Activated T-cell treated with anti-CD3 and anti-CD28 coated beads, Interleukin-2, amount 50 U/mL, for 72 hours (primary cell): ENCODE data around the gene FRMD5. TPM values are rescaled to one million over a fixed set of nuclear protein-coding genes. Genes with fewer than 3 reads are reported as not detected.

Experiments
- ATAC-seq, 2 donors: fragments of 150-1000 bp; cut with Tn5 transposase; replicated peaks in 1 of 2; 2 replicates each; pipeline ENCODE4 v1.10.0; 2021; ENCODE audit warnings: moderate library complexity in 2 of 2, mild to moderate bottlenecking in 1 of 2
- DNase-seq, 2 donors: peaks; one replicate each; pipeline ENCODE4 v3.0.0; 2021 to 2022; ENCODE audit warnings: mixed read lengths in 1 of 2
- H3K27ac Mint-ChIP-seq: one replicate; pipeline ENCODE4 v1.8.0; 2022; ENCODE audit warnings: mild to moderate bottlenecking, moderate library complexity, mixed read lengths
- H3K27me3 Mint-ChIP-seq: one replicate; pipeline ENCODE4 v1.8.0; 2022; ENCODE audit warnings: low read depth, mixed read lengths
- H3K36me3 Mint-ChIP-seq, 2 donors: one replicate each; pipeline ENCODE4 v1.8.0; 2022; ENCODE audit warnings: mixed read lengths in 2 of 2, mild to moderate bottlenecking in 1 of 2; ENCODE audit not compliant: insufficient read depth in 2 of 2
- H3K4me1 Mint-ChIP-seq: one replicate; pipeline ENCODE4 v1.8.0; 2022; ENCODE audit warnings: low read depth, mixed read lengths
- H3K4me3 Mint-ChIP-seq, 2 donors: one replicate each; pipeline ENCODE4 v1.8.0; 2022; ENCODE audit warnings: mild to moderate bottlenecking in 2 of 2, mixed read lengths in 2 of 2, moderate library complexity in 2 of 2
- H3K9me3 Mint-ChIP-seq, 2 donors: one replicate each; pipeline ENCODE4 v1.8.0; 2022; ENCODE audit warnings: mixed read lengths in 2 of 2
- total RNA-seq, 2 donors: library from RNA; stranded (reverse); gene quantifications; one replicate each; pipeline ENCODE4 v1.2.3, GENCODE V29; 2022

Gene FRMD5
- total RNA-seq, 2 donors from 2014 or later, result 0.60 to 0.77 TPM

DNA sequence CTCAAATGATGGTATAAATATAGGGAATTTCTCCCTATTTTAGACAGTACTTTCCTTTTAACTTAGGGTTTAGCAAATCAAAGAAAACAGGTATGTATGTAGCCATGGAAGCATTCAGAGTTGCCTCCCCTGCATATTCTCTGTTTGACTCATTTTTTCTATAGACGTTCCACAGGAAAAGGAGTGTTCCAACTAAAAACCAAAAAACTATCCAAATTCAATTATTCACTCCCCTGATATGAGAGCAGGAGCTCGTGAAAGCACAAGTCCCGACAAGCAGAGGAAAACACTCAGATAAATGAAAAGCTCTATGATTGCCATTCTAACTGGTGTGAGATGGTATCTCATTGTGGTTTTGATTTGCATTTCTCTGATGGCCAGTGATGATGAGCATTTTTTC is 119.5 kb downstream of the FRMD5 start:
- Mint-ChIP-seq H3K4me1 (no peaks in the 10 kb centered on the region), H3K27me3 (peaks cover 38% of the 10 kb centered on the region), H3K36me3 (peaks cover 0 to 2% of the 10 kb centered on the region in 2 donors), H3K27ac (no peak overlapping the region), H3K4me3 (no peak overlapping the region), H3K9me3 (no peaks in the 10 kb centered on the region)
- DNase-seq (no peak), ATAC-seq (no peak)

DNA sequence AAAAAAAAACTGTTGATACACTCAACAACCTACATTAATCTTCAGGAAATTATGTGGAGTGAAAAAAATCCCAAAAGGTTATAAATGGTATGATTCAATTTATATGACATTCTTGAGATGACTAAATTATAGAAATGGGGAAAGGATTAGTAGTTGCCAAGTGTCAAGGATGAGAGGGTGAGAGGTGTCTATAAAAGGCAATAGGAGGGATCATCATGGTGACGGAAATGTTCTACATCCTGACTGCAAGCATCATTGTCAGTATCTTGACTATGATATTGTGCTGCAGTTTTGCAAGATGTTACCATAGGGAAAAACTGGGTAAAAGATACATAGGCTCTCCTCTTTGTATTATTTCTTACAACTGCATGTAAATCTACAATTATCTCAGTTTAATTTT is 125.6 kb downstream of the FRMD5 start:
- Mint-ChIP-seq H3K27me3 (peaks cover 23% of the 10 kb centered on the region), H3K4me3 (no peak overlapping the region)
- ATAC-seq, result no peak

DNA sequence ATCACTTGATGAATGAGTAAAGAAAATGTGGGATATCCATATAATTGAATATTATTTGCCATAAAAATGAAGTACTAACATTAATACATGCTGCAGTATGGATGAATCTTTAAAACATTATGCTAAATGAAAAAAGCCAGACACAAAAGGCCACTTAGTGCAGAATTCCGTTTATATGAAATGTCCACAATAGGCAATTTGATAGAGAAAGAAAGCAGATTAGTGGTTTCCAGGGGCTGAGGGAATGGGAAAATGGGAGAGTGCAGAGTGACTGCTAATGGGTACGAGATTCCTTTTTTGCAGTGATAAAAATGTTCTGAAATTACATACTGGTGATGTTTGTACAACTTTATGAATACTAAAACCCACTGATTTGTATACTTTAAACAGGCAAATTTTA is 126.7 kb downstream of the FRMD5 start:
- Mint-ChIP-seq H3K27me3 (peaks cover 23% of the 10 kb centered on the region), H3K27ac (no peak overlapping the region), H3K36me3 (no peaks in the 10 kb centered on the region), H3K9me3 (no peaks in the 10 kb centered on the region), H3K4me3 (no peak overlapping the region), H3K4me1 (peaks cover 9% of the 10 kb centered on the region)
- no peak for DNase-seq
- no peak for ATAC-seq

More for the DNA sequence above, 125.6 kb downstream of the FRMD5 start:
- Mint-ChIP-seq H3K27ac (no peak overlapping the region), H3K36me3 (no peaks in the 10 kb centered on the region), H3K9me3 (no peaks in the 10 kb centered on the region), H3K4me1 (peaks cover 9% of the 10 kb centered on the region)
- DNase-seq, result no peak

DNA sequence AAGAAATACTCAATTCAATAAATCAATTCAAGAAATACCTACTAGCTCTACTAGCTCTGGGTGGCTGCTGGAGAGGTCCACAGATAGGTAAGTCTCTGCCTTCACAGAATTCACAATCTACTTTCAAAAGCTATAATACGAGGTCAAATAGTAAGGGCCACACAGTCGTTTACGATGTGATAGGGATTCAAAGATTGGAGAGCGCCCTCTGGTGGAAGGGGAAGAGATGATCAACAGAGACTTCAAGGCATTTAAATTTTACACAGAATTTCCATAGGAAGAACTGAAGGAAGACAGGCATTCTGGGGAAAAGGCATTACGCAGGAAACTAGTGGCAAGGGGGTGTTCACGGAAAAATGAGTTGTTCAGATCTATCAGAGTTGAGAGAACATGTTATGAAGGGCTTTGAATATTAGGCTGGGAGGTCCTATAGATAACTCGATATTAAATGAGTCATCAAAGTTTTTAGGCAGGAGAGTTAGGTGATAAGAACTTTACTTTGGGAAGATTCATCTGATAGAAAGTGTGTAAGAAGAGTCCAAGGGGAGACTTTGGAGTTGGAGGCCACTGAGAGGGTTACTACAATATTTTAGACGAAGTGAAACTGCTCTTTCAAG is 128.8 kb downstream of the FRMD5 start:
- peak in 1 of 2 donors; percentile 55 for ATAC-seq
- Mint-ChIP-seq H3K4me3 (no peak overlapping the region), H3K27ac (no peak overlapping the region), H3K27me3 (peaks cover 22% of the 10 kb centered on the region), H3K4me1 (peaks cover 9% of the 10 kb centered on the region), H3K9me3 (no peaks in the 10 kb centered on the region), H3K36me3 (no peaks in the 10 kb centered on the region)
- peak; percentile 62 to 75 for DNase-seq

DNA sequence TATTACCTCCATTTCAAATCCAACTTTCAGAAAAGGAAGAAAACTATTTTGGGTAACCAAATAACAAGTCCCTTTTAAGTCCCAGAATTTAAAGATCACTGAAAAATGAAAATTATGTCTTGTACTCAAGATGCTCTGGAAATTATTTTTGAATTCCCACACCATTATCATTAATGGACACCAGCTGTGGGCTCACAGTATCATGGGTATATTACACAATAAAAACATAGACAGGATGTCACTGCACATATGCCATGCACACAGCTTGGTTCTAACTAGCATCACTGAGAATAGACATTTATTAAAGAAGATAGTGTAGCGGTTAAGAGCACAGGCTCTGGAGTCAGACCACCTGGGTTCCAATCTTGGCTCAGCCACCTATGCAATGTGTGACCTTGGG is 130.4 kb downstream of the FRMD5 start:
- no peaks in the 10 kb centered on the region for H3K36me3 Mint-ChIP-seq
- ATAC-seq, result no peak

DNA sequence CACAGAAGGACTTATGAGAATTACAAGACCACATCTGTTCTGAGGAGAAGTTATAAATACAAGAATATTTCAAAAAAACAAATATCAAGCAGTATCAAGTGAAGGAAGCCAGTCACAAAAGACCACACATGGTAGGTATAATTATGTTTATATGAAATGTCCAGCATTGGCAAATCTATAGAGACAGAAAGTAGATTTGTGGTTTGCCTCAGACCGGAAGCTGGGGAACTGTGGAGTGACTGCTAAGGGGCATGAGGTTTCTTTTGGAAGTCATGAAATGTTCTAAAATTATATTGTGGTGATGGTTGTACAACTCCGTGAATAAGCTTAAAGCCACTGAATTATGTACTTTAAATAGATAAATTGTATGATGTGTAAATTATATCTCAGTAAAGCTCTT is 136.9 kb downstream of the FRMD5 start:
- Mint-ChIP-seq H3K4me3 (no peak overlapping the region), H3K9me3 (no peaks in the 10 kb centered on the region)

More for the DNA sequence above, 130.4 kb downstream of the FRMD5 start:
- Mint-ChIP-seq H3K27me3 (peaks cover 15% of the 10 kb centered on the region), H3K27ac (no peak overlapping the region), H3K4me1 (peaks cover 9% of the 10 kb centered on the region), H3K4me3 (no peak overlapping the region), H3K9me3 (no peaks in the 10 kb centered on the region)
- DNase-seq, result no peak

DNA sequence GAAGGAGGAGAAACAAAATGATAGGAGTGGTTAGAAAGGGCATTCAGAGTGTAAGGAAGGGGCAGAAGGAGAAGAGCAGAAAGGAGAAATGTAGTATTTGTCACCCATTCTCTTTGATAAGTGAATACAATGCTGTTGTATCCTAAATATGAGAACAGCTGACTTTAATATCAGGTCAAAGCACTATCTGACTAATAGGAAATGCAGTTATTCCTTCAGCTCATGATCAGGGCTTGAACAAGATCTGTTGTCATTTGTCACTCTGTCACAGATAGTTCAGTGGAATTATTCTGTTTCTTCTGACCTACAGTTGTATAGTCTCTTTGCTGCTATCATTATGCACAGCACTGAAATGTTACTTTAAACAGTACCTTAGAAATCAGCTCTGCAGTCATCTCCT is 149.4 kb downstream of the FRMD5 start:
- no peak overlapping the region for H3K4me3 Mint-ChIP-seq
- no peaks in the 10 kb centered on the region for H3K9me3 Mint-ChIP-seq
- H3K36me3 Mint-ChIP-seq, result no peaks in the 10 kb centered on the region
- H3K27me3 Mint-ChIP-seq, result peaks cover 12% of the 10 kb centered on the region
- no peak overlapping the region for H3K27ac Mint-ChIP-seq
- ATAC-seq (no peak), DNase-seq (no peak)
- H3K4me1 Mint-ChIP-seq, result peaks cover 7% of the 10 kb centered on the region

More for the DNA sequence above, 136.9 kb downstream of the FRMD5 start:
- DNase-seq (no peak), ATAC-seq (no peak)
- Mint-ChIP-seq H3K36me3 (no peaks in the 10 kb centered on the region), H3K27ac (no peak overlapping the region), H3K4me1 (no peaks in the 10 kb centered on the region), H3K27me3 (peaks cover 17% of the 10 kb centered on the region)

DNA sequence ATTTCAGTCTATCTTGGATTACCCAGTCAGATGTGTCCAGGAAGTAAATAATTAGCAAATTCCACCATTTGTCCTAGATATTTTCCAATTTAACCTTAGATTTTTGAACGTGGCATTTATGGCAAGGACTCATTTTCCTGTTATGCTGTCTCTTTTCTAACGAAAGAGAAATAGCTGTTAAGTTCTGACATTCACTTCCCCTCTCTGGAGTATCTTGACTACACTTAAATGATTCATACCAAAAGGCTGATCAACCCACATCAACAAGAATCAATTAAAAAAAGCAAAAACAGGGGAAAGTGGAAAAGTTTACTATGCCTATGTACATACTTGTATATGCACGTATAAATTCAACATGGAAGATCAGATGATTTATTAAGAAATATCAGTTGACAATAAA is 149.9 kb downstream of the FRMD5 start:
- Mint-ChIP-seq H3K36me3 (no peaks in the 10 kb centered on the region), H3K27ac (no peak overlapping the region), H3K4me1 (peaks cover 7% of the 10 kb centered on the region), H3K4me3 (peak overlapping the region in 1 of 2 donors; percentile 4), H3K27me3 (peaks cover 12% of the 10 kb centered on the region), H3K9me3 (no peaks in the 10 kb centered on the region)
- no peak for ATAC-seq
- DNase-seq, result no peak

DNA sequence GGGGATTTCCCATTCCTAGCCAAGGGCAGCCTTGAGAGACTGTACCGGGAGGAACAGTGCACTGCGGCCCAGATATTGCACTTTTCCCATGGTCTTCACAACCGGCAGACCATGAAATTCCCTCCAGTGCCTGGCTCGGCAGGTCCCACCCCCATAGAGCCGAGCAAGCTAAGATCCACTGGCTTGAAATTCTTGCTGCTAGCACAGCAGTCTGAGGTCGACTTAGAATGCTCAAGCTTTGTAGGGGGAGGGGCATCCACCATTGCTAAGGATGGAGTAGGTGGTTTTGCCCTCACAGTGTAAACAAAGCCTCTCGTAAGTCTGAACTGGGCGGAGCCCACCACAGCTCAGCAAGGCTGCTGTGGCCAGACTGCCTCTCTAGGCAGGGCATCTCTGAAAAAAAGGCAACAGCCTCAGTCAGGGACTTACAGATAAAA is 156.3 kb downstream of the FRMD5 start:
- Mint-ChIP-seq H3K4me3 (no peak overlapping the region), H3K27me3 (peaks cover 30% of the 10 kb centered on the region), H3K4me1 (no peaks in the 10 kb centered on the region), H3K9me3 (peaks cover 0 to 1% of the 10 kb centered on the region in 2 donors), H3K27ac (no peak overlapping the region), H3K36me3 (no peaks in the 10 kb centered on the region)
- DNase-seq (no peak), ATAC-seq (no peak)

DNA sequence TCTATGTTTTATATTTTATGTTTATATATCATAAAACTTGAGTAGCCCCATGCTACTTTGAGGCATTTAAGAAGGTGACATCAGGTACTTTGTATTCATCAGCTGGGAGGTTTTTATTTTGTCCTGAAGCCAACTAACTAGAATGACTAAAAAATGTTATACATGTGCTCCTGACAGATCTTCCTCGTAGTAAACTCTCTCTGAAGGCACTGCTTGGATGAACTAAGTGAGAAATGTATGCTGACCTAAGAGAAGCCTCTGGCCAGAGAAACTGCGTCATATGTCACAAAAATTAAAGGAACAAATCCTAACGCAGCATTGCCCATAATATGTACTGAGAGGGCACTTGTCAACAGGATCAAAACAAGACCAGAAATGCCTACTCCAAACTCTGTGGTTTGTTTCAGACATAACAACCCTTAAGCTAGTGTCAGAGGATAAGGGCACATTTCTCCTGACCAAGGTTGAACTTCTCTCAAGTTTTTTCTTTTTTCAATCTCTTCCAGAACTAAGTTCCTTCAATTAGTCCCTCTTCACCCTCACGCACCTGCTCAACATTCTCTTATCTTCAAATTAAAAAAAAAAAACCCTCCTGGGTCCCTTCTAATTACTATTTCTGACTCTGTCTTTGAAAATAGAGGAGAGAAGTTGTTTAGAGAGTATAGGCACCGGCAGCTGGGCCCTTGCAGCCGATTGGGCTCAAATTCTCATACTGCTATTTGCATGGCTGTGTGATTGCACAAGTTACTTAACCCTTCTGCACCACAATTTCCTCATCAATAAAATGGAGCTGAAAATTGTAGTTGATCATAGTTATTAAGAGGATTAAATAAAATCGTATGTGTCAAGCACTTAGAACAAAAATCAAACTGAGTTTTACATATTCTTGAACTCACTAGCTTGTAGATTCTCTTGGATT is 159.0 kb downstream of the FRMD5 start:
- Mint-ChIP-seq H3K27ac (no peak overlapping the region), H3K4me1 (no peaks in the 10 kb centered on the region), H3K9me3 (peaks cover 0 to 1% of the 10 kb centered on the region in 2 donors), H3K4me3 (no peak overlapping the region), H3K27me3 (peaks cover 27% of the 10 kb centered on the region), H3K36me3 (no peaks in the 10 kb centered on the region)
- no peak for ATAC-seq
- DNase-seq, result no peak

DNA sequence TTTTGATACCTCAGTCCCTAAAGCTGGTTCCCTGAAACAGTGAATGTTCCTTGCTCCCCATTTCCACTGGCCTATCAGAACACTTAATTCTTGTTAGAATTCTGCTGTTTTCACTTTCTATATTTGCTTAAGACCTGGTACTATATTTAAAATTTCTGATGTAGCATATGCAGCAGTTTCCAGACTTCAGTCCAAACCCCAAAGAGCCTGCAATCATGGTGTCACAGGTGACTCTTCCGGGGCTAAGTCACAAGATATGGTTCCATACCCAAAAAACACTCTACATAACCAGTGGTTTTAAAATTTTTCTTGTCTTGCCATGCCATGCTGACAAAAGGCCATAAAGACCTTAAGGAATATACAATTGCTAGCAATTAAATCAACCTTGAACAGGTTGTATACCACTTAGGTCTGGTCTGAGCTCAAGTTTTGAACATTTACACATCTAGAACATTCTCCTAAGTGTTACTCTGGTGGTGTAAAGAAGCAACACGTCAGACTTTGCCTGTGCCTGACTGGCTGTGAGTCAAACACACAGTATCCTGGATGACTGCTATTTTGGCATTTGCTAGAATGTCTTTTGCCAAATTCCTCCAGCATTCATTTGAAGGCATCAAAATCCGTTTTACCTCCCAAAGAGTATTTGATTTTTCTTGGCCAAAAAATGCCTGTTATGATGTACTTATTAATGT is 160.0 kb downstream of the FRMD5 start:
- H3K36me3 Mint-ChIP-seq, result no peaks in the 10 kb centered on the region
- H3K27me3 Mint-ChIP-seq, result peaks cover 32% of the 10 kb centered on the region
- H3K4me3 Mint-ChIP-seq, result no peak overlapping the region

DNA sequence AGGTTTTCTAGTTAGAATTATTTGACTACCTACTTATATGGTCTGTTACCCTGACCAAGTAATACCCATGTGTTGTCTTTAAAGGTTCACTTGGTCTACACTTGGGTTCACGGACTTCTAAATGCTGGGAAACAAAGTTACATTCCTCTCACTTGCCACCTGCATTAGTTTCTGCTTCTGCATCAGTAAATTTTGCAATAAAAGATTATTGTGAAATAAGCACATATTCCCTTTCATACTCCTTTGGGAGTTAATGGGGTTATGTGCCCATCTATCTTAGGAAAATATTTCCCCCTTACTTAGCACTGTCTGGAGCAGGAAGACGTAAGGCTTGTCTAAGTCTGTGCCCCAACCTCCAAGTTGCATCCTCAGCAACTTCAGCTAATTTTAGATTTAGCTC is 160.7 kb downstream of the FRMD5 start:
- no peak for ATAC-seq
- Mint-ChIP-seq H3K27ac (no peak overlapping the region), H3K27me3 (peaks cover 25% of the 10 kb centered on the region), H3K4me1 (no peaks in the 10 kb centered on the region), H3K36me3 (no peaks in the 10 kb centered on the region), H3K9me3 (no peaks in the 10 kb centered on the region), H3K4me3 (no peak overlapping the region)
- DNase-seq, result no peak

More for the DNA sequence above, 160.0 kb downstream of the FRMD5 start:
- no peaks in the 10 kb centered on the region for H3K4me1 Mint-ChIP-seq
- no peak overlapping the region for H3K27ac Mint-ChIP-seq
- DNase-seq, result no peak
- ATAC-seq, result no peak
- H3K9me3 Mint-ChIP-seq, result peaks cover 0 to 1% of the 10 kb centered on the region in 2 donors

DNA sequence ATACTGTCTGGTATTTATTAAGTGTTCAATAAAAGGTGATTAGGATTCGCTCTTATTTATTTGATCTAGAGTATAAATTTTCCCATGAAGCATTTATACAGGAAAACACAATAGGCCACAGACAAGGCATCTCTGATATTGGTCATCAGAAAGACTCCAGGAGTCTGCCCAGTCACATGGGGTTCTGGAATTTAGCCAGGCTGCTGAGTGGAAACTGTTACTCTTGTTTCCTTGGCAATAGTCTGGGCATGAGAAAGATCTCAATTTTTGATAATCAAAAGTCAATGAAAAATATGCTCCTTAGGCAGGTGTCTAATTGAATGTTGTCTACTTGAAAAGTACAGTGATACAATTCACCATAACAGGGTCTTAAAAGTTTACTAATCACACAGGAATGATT is 161.2 kb downstream of the FRMD5 start:
- no peak for DNase-seq
- no peaks in the 10 kb centered on the region for H3K9me3 Mint-ChIP-seq
- H3K36me3 Mint-ChIP-seq, result no peaks in the 10 kb centered on the region
- peaks cover 23% of the 10 kb centered on the region for H3K27me3 Mint-ChIP-seq
- no peaks in the 10 kb centered on the region for H3K4me1 Mint-ChIP-seq
- H3K4me3 Mint-ChIP-seq, result no peak overlapping the region
- H3K27ac Mint-ChIP-seq, result no peak overlapping the region
- no peak for ATAC-seq
